WTC11 (cell line): ENCODE measurements around the gene STX4. TPM values are rescaled to one million over a fixed set of nuclear protein-coding genes. Genes with fewer than 3 reads are reported as not detected.

Experiments used
- FOXK1 ChIP-seq: sonication (generic); formaldehyde crosslinking; IDR thresholded peaks from 2 replicates; pipeline ENCODE4 v1.8.0; 2022; ENCODE audit warnings: mild to moderate bottlenecking, moderate library complexity, missing genetic modification reagents
- GTF2I ChIP-seq: fragments of 250-450 bp; sonication (Bioruptor Pico); conservative IDR thresholded peaks from 2 replicates; pipeline ENCODE4 v1.4.0; 2021; ENCODE audit warnings: mild to moderate bottlenecking
- NFE2L1 ChIP-seq: sonication (generic); formaldehyde crosslinking; IDR thresholded peaks from 2 replicates; pipeline ENCODE4 v1.8.1; 2023; ENCODE audit warnings: missing genetic modification reagents
- NFYB ChIP-seq: sonication (generic); formaldehyde crosslinking; conservative IDR thresholded peaks from 2 replicates; pipeline ENCODE4 v1.8.0; 2022; ENCODE audit warnings: low read depth, missing genetic modification reagents
- NR1H2 ChIP-seq: sonication (generic); formaldehyde crosslinking; IDR thresholded peaks from 2 replicates; pipeline ENCODE4 v1.9.0; 2021; ENCODE audit warnings: mild to moderate bottlenecking, moderate library complexity, missing genetic modification reagents
- OVOL2 ChIP-seq: fragments of 250-450 bp; sonication (Bioruptor Pico); IDR thresholded peaks from 2 replicates; pipeline ENCODE4 v1.9.0; 2021; ENCODE audit warnings: mild to moderate bottlenecking, borderline replicate concordance
- SP1 ChIP-seq: sonication (generic); formaldehyde crosslinking; conservative IDR thresholded peaks from 2 replicates; pipeline ENCODE4 v1.8.1; 2022; ENCODE audit warnings: missing genetic modification reagents
- ZNF121 ChIP-seq: sonication (generic); formaldehyde crosslinking; IDR thresholded peaks from 2 replicates; pipeline ENCODE4 v1.8.0; 2023; ENCODE audit warnings: missing genetic modification reagents
- ZNF416 ChIP-seq: fragments of 250-450 bp; sonication (Bioruptor Pico); IDR thresholded peaks from 2 replicates; pipeline ENCODE4 v1.9.0; 2021; ENCODE audit warnings: mild to moderate bottlenecking, inconsistent platforms
- total RNA-seq: library from RNA; stranded (reverse); gene quantifications from 3 replicates; pipeline ENCODE4 v1.2.3, GENCODE V29; 2021
- TF ChIP-seq, protein P1 (sequence below): sonication (generic); formaldehyde crosslinking; conservative IDR thresholded peaks from 2 replicates; pipeline ENCODE4 v1.8.1; 2022; ENCODE audit warnings: mild to moderate bottlenecking, missing genetic modification reagents
- TF ChIP-seq, protein P2 (sequence below): sonication (generic); formaldehyde crosslinking; IDR thresholded peaks from 2 replicates; pipeline ENCODE4 v1.8.0; 2022; ENCODE audit warnings: mild to moderate bottlenecking, missing genetic modification reagents
- TF ChIP-seq, protein P3 (sequence below): fragments of 250-450 bp; sonication (Bioruptor Pico); IDR thresholded peaks from 2 replicates; pipeline ENCODE4 v1.9.0; 2021; ENCODE audit warnings: mild to moderate bottlenecking
- TF ChIP-seq, protein P4 (sequence below): sonication (generic); formaldehyde crosslinking; IDR thresholded peaks from 2 replicates; pipeline ENCODE4 v1.8.0; 2022; ENCODE audit warnings: missing genetic modification reagents
- TF ChIP-seq, protein P5 (sequence below): sonication (generic); formaldehyde crosslinking; IDR thresholded peaks from 2 replicates; pipeline ENCODE4 v1.8.0; 2022; ENCODE audit warnings: mild to moderate bottlenecking, missing genetic modification reagents
- TF ChIP-seq, protein P6 (sequence below): fragments of 250-450 bp; sonication (Bioruptor Pico); IDR thresholded peaks from 2 replicates; pipeline ENCODE4 v1.8.0; 2021; ENCODE audit warnings: mild to moderate bottlenecking

The STX4 gene
- total RNA-seq, 1 experiment from 2014 or later = 38.4 TPM

DNA sequence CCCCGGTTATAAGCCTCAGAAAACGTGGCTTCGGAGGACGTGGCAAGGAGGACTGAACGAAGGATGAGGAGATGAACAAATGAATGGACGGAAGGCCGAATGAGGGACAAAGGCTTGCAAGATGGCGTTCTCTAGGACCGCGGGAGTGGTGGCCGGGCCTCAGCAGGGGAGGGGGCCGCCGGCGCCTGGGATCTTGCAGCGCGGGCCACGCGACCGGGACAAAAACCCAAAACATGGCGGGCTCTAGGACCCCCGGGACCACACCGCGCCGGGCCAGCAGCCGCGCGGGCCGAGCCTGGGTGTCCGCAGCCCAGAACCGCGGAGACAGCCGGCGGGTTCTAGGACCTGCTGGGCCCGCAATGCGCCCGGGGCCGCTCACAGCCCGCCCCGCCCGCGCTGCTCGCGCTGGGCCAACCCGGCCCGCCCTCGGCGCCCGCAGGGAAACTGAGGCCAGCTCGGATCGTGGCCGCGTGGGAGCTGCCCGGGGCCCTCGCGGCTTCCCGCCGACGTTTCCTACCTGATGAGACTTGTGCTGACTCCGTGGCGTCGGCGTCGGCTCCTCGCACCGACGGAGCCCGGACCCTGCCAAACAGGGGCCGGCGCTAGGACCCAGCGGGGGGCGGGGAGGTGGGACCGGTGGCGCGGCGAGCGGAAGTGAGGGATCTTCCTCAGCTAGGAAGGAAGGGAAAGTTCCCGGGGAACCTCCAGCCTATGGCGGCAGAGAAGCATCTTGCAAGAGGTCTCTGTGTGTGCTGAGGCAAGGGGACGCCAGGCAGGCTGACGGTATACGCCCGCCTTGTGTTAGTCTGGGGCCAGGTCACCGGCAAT lies 40.0 kb downstream of the STX4 start (continued):
- TF ChIP-seq OVOL2 (CRISPR knock-in tag) = no peak
- TF ChIP-seq NR1H2 (CRISPR knock-in tag) = 0 out of 2 replicates have a peak, but pooled peaks have one; percentile 32
- TF ChIP-seq, protein P1, sequence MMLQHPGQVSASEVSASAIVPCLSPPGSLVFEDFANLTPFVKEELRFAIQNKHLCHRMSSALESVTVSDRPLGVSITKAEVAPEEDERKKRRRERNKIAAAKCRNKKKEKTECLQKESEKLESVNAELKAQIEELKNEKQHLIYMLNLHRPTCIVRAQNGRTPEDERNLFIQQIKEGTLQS (CRISPR knock-in tag) = no peak
- TF ChIP-seq, protein P2, sequence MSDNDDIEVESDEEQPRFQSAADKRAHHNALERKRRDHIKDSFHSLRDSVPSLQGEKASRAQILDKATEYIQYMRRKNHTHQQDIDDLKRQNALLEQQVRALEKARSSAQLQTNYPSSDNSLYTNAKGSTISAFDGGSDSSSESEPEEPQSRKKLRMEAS = peak; percentile 64; the same call in 1 of the 2 replicates
- no peak; the same call in 1 of the 2 replicates for TF ChIP-seq SP1 (CRISPR knock-in tag)
- TF ChIP-seq, protein P3, sequence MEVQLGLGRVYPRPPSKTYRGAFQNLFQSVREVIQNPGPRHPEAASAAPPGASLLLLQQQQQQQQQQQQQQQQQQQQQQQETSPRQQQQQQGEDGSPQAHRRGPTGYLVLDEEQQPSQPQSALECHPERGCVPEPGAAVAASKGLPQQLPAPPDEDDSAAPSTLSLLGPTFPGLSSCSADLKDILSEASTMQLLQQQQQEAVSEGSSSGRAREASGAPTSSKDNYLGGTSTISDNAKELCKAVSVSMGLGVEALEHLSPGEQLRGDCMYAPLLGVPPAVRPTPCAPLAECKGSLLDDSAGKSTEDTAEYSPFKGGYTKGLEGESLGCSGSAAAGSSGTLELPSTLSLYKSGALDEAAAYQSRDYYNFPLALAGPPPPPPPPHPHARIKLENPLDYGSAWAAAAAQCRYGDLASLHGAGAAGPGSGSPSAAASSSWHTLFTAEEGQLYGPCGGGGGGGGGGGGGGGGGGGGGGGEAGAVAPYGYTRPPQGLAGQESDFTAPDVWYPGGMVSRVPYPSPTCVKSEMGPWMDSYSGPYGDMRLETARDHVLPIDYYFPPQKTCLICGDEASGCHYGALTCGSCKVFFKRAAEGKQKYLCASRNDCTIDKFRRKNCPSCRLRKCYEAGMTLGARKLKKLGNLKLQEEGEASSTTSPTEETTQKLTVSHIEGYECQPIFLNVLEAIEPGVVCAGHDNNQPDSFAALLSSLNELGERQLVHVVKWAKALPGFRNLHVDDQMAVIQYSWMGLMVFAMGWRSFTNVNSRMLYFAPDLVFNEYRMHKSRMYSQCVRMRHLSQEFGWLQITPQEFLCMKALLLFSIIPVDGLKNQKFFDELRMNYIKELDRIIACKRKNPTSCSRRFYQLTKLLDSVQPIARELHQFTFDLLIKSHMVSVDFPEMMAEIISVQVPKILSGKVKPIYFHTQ (CRISPR knock-in tag) = no peak
- TF ChIP-seq, protein P4, sequence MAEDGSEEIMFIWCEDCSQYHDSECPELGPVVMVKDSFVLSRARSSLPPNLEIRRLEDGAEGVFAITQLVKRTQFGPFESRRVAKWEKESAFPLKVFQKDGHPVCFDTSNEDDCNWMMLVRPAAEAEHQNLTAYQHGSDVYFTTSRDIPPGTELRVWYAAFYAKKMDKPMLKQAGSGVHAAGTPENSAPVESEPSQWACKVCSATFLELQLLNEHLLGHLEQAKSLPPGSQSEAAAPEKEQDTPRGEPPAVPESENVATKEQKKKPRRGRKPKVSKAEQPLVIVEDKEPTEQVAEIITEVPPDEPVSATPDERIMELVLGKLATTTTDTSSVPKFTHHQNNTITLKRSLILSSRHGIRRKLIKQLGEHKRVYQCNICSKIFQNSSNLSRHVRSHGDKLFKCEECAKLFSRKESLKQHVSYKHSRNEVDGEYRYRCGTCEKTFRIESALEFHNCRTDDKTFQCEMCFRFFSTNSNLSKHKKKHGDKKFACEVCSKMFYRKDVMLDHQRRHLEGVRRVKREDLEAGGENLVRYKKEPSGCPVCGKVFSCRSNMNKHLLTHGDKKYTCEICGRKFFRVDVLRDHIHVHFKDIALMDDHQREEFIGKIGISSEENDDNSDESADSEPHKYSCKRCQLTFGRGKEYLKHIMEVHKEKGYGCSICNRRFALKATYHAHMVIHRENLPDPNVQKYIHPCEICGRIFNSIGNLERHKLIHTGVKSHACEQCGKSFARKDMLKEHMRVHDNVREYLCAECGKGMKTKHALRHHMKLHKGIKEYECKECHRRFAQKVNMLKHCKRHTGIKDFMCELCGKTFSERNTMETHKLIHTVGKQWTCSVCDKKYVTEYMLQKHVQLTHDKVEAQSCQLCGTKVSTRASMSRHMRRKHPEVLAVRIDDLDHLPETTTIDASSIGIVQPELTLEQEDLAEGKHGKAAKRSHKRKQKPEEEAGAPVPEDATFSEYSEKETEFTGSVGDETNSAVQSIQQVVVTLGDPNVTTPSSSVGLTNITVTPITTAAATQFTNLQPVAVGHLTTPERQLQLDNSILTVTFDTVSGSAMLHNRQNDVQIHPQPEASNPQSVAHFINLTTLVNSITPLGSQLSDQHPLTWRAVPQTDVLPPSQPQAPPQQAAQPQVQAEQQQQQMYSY (CRISPR knock-in tag) = 0 out of 2 replicates have a peak, but pooled peaks have one; percentile 27
- peak; percentile 59; the same call in 1 of the 2 replicates for TF ChIP-seq NFE2L1
- TF ChIP-seq, protein P5, sequence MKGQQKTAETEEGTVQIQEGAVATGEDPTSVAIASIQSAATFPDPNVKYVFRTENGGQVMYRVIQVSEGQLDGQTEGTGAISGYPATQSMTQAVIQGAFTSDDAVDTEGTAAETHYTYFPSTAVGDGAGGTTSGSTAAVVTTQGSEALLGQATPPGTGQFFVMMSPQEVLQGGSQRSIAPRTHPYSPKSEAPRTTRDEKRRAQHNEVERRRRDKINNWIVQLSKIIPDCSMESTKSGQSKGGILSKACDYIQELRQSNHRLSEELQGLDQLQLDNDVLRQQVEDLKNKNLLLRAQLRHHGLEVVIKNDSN (CRISPR knock-in tag) = peak; percentile 23; the same call in 1 of the 2 replicates
- peak; percentile 49 for TF ChIP-seq FOXK1 (CRISPR knock-in tag)
- peak; percentile 77; the same call in 1 of the 2 replicates for TF ChIP-seq ZNF416
- 0 out of 2 replicates have a peak, but pooled peaks have one; percentile 22 for TF ChIP-seq NFYB (CRISPR knock-in tag)
- peak; percentile 100 for TF ChIP-seq ZNF121
- TF ChIP-seq, protein P6, sequence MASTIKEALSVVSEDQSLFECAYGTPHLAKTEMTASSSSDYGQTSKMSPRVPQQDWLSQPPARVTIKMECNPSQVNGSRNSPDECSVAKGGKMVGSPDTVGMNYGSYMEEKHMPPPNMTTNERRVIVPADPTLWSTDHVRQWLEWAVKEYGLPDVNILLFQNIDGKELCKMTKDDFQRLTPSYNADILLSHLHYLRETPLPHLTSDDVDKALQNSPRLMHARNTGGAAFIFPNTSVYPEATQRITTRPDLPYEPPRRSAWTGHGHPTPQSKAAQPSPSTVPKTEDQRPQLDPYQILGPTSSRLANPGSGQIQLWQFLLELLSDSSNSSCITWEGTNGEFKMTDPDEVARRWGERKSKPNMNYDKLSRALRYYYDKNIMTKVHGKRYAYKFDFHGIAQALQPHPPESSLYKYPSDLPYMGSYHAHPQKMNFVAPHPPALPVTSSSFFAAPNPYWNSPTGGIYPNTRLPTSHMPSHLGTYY (CRISPR knock-in tag) = peak; percentile 85
- TF ChIP-seq GTF2I (CRISPR knock-in tag) = peak; percentile 99
- TF ChIP-seq, all 79 proteins: peak for 24
